HG03280 (cell line): Measurements from ENCODE around the gene ARFGAP3.
"Not testable (repeated sequence)": the region's sequence is repeated elsewhere in the genome, so short reads cannot be mapped to it uniquely, and the experiment has no call there.

Experiments used
- ATAC-seq: cut with Tn5 transposase; IDR thresholded peaks from one replicate; pipeline ENCODE4 v1.9.1; 2021; ENCODE audit warnings: mild to moderate bottlenecking, moderate library complexity; ENCODE audit not compliant: unreplicated experiment

ARFGAP3 gene

GRCh38 chr22:42770941-42771647, 86.0 kb downstream of the ARFGAP3 start:
- no peak for ATAC-seq

- ATAC-seq = no peak
Measured at GRCh38 chr22:42770448-42770726, 86.7 kb downstream of the ARFGAP3 start.

GRCh38 chr22:42769574-42770447, 87.3 kb downstream of the ARFGAP3 start:
- peak; percentile 64 for ATAC-seq

GRCh38 chr22:42769238-42769573, 87.9 kb downstream of the ARFGAP3 start:
- no peak for ATAC-seq

GRCh38 chr22:42768385-42769035, 88.6 kb downstream of the ARFGAP3 start:
- ATAC-seq = no peak

- no peak for ATAC-seq
Measured at GRCh38 chr22:42766860-42767259, 90.2 kb downstream of the ARFGAP3 start.

- ATAC-seq = no peak
Measured at GRCh38 chr22:42764895-42765363, 92.1 kb downstream of the ARFGAP3 start.

- ATAC-seq = no peak
Measured at GRCh38 chr22:42763965-42764480, 93.0 kb downstream of the ARFGAP3 start.

GRCh38 chr22:42760806-42761565, 96.1 kb downstream of the ARFGAP3 start:
- ATAC-seq = no peak

- no peak for ATAC-seq
Measured at GRCh38 chr22:42758931-42759629, 98.0 kb downstream of the ARFGAP3 start.

- ATAC-seq = not testable (repeated sequence)
Measured at GRCh38 chr22:42755553-42755952, 101.5 kb downstream of the ARFGAP3 start.

- ATAC-seq = not testable (repeated sequence)
Measured at GRCh38 chr22:42755121-42755520, 102.0 kb downstream of the ARFGAP3 start.

- ATAC-seq = no peak
Measured at GRCh38 chr22:42754658-42755057, 102.4 kb downstream of the ARFGAP3 start.

GRCh38 chr22:42752912-42753311, 104.2 kb downstream of the ARFGAP3 start:
- ATAC-seq = no peak

- no peak for ATAC-seq
Measured at GRCh38 chr22:42752230-42752746, 104.8 kb downstream of the ARFGAP3 start.

GRCh38 chr22:42750421-42750820, 106.7 kb downstream of the ARFGAP3 start:
- not testable (repeated sequence) for ATAC-seq

- ATAC-seq = no peak
Measured at GRCh38 chr22:42747701-42748513, 109.2 kb downstream of the ARFGAP3 start.
